RWPE2 (cell line): Measurements from ENCODE around the gene ISG20L2.
"Not testable (repeated sequence)": the region's sequence is repeated elsewhere in the genome, so short reads cannot be mapped to it uniquely, and the experiment has no call there.

ENCODE experiments used
- ATAC-seq: fragments of 200-7000 bp; cut with Tn5 transposase; 3 replicates; pipeline ENCODE4 v1.9.1; 2021; ENCODE audit warnings: low read depth
- DNase-seq: peaks from one replicate; pipeline ENCODE4 v3.0.0-alpha.2; 2020; ENCODE audit warnings: low spot score
- H3K27ac ChIP-seq: fragments of 450-650 bp; 2 replicates; pipeline ENCODE4 v1.5.1; 2017; ENCODE audit warnings: mild to moderate bottlenecking; ENCODE audit not compliant: poor library complexity, severe bottlenecking
- H3K27me3 ChIP-seq: fragments of 250-450 bp; sonication (Bioruptor Pico); 2 replicates; pipeline ENCODE4 v1.5.1; 2021; ENCODE audit warnings: mild to moderate bottlenecking, moderate library complexity; ENCODE audit not compliant: insufficient read depth, poor library complexity, severe bottlenecking
- H3K36me3 ChIP-seq: fragments of 250-450 bp; sonication (Bioruptor Pico); 2 replicates; pipeline ENCODE4 v1.5.1; 2020; ENCODE audit warnings: low read depth, mild to moderate bottlenecking, moderate library complexity
- H3K4me1 ChIP-seq: fragments of 250-450 bp; sonication (Bioruptor Pico); 2 replicates; pipeline ENCODE4 v1.5.1; 2021; ENCODE audit warnings: mild to moderate bottlenecking, moderate library complexity; ENCODE audit not compliant: insufficient read depth, poor library complexity, severe bottlenecking
- H3K4me3 ChIP-seq: fragments of 250-450 bp; sonication (Bioruptor Pico); 2 replicates; pipeline ENCODE4 v1.5.1; 2021; ENCODE audit warnings: mild to moderate bottlenecking, moderate library complexity; ENCODE audit not compliant: severe bottlenecking
- H3K9me3 ChIP-seq: fragments of 250-450 bp; sonication (Bioruptor Pico); 2 replicates; pipeline ENCODE4 v1.5.1; 2021; ENCODE audit warnings: mild to moderate bottlenecking, moderate library complexity; ENCODE audit not compliant: severe bottlenecking
- TF ChIP-seq, protein P1 (sequence below): fragments of 450-650 bp; IDR thresholded peaks from one replicate; pipeline ENCODE4 v1.5.1; 2017; ENCODE audit warnings: mild to moderate bottlenecking, moderate library complexity; ENCODE audit not compliant: poor library complexity, severe bottlenecking

Gene ISG20L2

DNA sequence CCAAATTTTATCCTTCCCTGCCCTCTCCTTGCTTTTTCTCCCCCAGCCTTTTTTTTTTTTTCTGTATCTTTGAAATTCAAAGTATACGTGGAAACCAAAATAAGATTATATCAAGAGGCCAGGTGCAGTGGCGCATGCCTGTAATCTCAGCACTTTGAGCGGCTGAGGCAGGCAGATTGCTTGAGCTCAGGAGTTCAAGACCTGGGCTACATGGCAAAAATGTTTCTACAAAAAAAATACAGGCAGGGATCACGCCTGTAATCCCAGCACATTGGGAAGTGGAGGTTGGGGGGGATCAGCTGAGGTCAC lies 32.2 kb upstream of the ISG20L2 start:
- Histone ChIP-seq H3K27ac (no peak overlapping the region), H3K4me1 (no peaks in the 10 kb centered on the region), H3K27me3 (no peaks in the 10 kb centered on the region), H3K36me3 (no peaks in the 10 kb centered on the region), H3K4me3 (no peak overlapping the region), H3K9me3 (no peaks in the 10 kb centered on the region)
- no peak for DNase-seq
- TF ChIP-seq, protein P1, sequence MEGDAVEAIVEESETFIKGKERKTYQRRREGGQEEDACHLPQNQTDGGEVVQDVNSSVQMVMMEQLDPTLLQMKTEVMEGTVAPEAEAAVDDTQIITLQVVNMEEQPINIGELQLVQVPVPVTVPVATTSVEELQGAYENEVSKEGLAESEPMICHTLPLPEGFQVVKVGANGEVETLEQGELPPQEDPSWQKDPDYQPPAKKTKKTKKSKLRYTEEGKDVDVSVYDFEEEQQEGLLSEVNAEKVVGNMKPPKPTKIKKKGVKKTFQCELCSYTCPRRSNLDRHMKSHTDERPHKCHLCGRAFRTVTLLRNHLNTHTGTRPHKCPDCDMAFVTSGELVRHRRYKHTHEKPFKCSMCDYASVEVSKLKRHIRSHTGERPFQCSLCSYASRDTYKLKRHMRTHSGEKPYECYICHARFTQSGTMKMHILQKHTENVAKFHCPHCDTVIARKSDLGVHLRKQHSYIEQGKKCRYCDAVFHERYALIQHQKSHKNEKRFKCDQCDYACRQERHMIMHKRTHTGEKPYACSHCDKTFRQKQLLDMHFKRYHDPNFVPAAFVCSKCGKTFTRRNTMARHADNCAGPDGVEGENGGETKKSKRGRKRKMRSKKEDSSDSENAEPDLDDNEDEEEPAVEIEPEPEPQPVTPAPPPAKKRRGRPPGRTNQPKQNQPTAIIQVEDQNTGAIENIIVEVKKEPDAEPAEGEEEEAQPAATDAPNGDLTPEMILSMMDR: no peak
- no peak for ATAC-seq

DNA sequence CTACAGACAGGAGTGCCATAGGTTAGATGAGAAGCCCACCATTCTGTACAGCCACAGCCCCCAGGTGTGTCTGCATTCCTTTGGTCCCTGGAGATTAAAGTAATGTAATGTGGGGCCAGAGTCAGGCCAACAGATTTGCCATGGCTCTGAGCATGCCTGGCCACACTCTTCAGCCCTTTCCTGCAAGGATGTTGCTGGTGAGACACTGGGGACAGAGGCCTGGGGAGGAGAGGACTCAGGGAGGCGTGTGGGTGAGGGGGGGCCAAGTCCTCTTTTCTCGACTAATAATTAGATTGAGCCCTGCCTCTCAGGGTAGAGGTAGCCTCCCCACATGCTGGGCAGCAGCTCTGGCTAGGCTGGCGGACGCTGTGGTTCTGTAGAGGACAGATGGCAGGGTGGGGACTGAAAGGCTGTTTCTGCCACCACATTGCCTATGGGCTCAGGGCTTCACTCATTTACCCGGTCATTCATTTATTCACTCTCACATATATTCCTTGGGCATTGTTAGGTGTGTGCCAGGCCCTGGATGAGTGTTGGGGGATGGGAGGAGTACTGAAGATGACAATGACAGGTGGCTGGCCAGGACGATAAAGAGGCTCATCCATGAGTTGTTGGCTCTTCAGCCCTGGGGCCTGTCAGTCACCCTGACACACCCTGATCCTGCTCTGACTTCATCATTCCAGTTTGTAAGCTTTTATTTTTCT lies 31.7 kb upstream of the ISG20L2 start:
- Histone ChIP-seq H3K27me3 (no peaks in the 10 kb centered on the region), H3K4me3 (no peak overlapping the region), H3K27ac (no peak overlapping the region), H3K36me3 (no peaks in the 10 kb centered on the region), H3K9me3 (no peaks in the 10 kb centered on the region), H3K4me1 (no peaks in the 10 kb centered on the region)
- ATAC-seq (0 out of 3 replicates have a peak, but pooled peaks have one; percentile 10), DNase-seq (no peak)
- TF ChIP-seq, protein P1: no peak

DNA sequence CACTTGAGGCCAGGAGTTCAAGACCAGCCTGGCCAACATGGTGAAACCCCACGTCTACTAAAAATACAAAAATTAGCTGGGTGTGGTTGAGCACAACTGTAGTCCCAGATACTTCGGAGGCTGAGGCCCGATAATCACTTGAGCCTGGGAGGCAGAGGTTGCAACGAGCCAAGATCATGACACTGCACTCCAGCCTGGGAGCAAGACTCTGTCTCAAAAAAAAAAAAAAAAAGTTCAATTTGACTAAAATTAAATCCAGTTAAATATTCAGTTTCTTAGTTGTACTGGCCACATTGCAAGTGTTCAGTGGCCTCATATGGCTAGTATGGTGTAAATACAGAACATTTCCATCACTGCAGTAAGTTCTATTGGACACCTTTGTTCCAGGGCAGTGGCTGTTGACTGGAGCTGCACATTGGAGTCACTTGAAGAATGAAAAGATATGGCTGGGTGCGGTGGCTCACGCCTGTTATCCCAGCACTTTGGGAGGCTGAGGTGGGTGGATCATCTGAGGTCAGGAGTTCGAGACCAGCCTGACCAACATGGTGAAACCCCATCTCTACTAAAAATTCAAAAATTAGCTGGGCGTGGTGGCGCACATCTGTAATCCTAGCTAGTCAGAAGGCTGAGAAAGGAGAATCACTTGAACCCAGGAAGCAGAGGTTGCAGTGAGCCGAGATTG lies 29.1 kb upstream of the ISG20L2 start:
- H3K27me3 ChIP-seq, ATAC-seq, H3K4me1 ChIP-seq, H3K27ac ChIP-seq, H3K36me3 ChIP-seq, H3K4me3 ChIP-seq, DNase-seq, H3K9me3 ChIP-seq: not testable (repeated sequence)

DNA sequence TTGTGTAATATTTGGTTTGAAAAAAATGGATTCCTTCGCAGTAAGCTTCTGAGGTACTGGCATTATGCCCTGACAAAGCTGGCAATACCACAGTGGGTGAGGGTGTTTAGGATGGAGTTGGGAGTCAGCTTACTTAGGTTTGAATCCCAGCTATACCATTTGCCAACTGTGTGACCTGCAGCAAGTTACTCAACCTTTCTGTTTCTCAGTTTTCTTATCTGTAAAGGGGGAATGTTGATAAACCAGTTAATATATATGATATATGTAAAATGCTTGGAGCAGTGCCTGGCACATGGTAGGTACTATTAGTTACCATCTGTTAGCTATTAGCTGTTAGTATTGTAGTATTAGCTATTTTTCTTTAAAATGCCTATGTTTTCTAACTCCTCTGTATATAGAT lies 27.8 kb upstream of the ISG20L2 start:
- TF ChIP-seq, protein P1: no peak
- DNase-seq (no peak), ATAC-seq (no peak)
- Histone ChIP-seq H3K36me3 (no peaks in the 10 kb centered on the region), H3K4me3 (no peak overlapping the region), H3K27me3 (no peaks in the 10 kb centered on the region), H3K4me1 (peaks cover 6% of the 10 kb centered on the region), H3K27ac (no peak overlapping the region), H3K9me3 (no peaks in the 10 kb centered on the region)

DNA sequence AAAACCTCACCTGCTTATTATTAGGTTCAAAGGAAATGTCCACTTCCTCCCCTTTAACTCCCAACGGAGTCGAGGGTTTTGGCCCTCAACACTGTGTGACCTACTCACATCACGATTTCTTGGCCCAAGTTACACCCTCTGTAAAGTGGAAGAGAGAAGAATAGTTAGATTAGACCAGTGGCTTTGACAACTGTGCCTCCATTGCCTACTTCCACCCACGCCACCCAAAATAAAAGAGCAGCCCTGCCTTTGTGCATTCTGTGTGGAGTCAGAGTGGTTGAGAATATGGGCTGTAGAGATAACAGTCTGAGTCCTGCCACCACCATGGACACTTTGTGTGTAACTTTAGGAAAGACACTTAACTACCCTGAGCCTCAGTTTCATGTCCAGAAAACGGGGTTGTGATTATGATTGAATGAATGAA lies 27.0 kb upstream of the ISG20L2 start:
- Histone ChIP-seq H3K27ac (no peak overlapping the region), H3K4me3 (no peak overlapping the region), H3K36me3 (no peaks in the 10 kb centered on the region), H3K4me1 (peaks cover 6% of the 10 kb centered on the region), H3K27me3 (no peaks in the 10 kb centered on the region), H3K9me3 (no peaks in the 10 kb centered on the region)
- no peak for ATAC-seq
- TF ChIP-seq, protein P1: no peak
- DNase-seq: no peak
